K562 (cell line): Measurements from ENCODE around the gene CLIC1. TPM values are rescaled to one million over a fixed set of nuclear protein-coding genes. Genes with fewer than 3 reads are reported as not detected.

Experiments
- BRCA1 ChIP-seq, 2 experiments: fragments of 450-650 bp in 1 of 2; sonication (generic) in 1 of 2; formaldehyde crosslinking in 1 of 2; IDR thresholded peaks; 2 replicates each; pipeline versions ENCODE4 v1.5.0 to v1.6.1; 2017 to 2020; ENCODE audit warnings: mild to moderate bottlenecking in 1 of 2, missing genetic modification reagents in 1 of 2
- CAMTA2 ChIP-seq: fragments of 250-450 bp; sonication (Bioruptor Pico); conservative IDR thresholded peaks from 2 replicates; pipeline ENCODE4 v1.5.1; 2022
- FOXA1 ChIP-seq: fragments of 450-650 bp; IDR thresholded peaks from 2 replicates; pipeline ENCODE4 v1.6.1; 2016; ENCODE audit warnings: mild to moderate bottlenecking, borderline replicate concordance
- HDAC3 ChIP-seq: fragments of 450-650 bp; IDR thresholded peaks from 2 replicates; pipeline ENCODE4 v1.6.1; 2018; ENCODE audit warnings: borderline replicate concordance, mild to moderate bottlenecking, moderate library complexity; ENCODE audit not compliant: partially characterized antibody
- HDAC8 ChIP-seq: fragments of 450-650 bp; IDR thresholded peaks from 2 replicates; pipeline ENCODE4 v1.6.1; 2016; ENCODE audit warnings: mild to moderate bottlenecking, missing genetic modification characterization, moderate library complexity, missing compliant biosample characterization
- KAT2B ChIP-seq: IDR thresholded peaks from one replicate; pipeline ENCODE4 v1.6.1; 2012; ENCODE audit warnings: low read depth, mild to moderate bottlenecking, control low read depth, inconsistent platforms, low read length, moderate library complexity
- KLF10 ChIP-seq: fragments of 250-450 bp; sonication (Bioruptor Pico); IDR thresholded peaks from 2 replicates; pipeline ENCODE4 v1.6.1; 2021; ENCODE audit warnings: matching md5 sums
- MAFK ChIP-seq: IDR thresholded peaks from 2 replicates; pipeline ENCODE4 v1.6.1; 2011; ENCODE audit warnings: low read length, improper control_type of control experiment
- NCOA1 ChIP-seq: fragments of 450-650 bp; IDR thresholded peaks from 2 replicates; pipeline ENCODE4 v1.6.1; 2016; ENCODE audit warnings: low read depth
- PCBP1 ChIP-seq: fragments of 200-400 bp; formaldehyde crosslinking; IDR thresholded peaks from 2 replicates; pipeline ENCODE4 v1.6.1; 2018; ENCODE audit warnings: mild to moderate bottlenecking, low read depth, low read length; ENCODE audit not compliant: poor library complexity, severe bottlenecking
- POLR3A ChIP-seq: IDR thresholded peaks from 2 replicates; pipeline ENCODE4 v1.6.1; 2011; ENCODE audit warnings: borderline replicate concordance, mild to moderate bottlenecking, moderate library complexity; ENCODE audit not compliant: insufficient read length, insufficient read depth; ENCODE audit errors: extremely low read depth
- SAFB2 ChIP-seq: fragments of 200-400 bp; formaldehyde crosslinking; IDR thresholded peaks from 2 replicates; pipeline ENCODE4 v1.6.1; 2018; ENCODE audit warnings: borderline replicate concordance, low read length, low read depth, moderate library complexity; ENCODE audit not compliant: severe bottlenecking
- XRCC5 ChIP-seq: fragments of 200-400 bp; formaldehyde crosslinking; IDR thresholded peaks from 2 replicates; pipeline ENCODE4 v1.6.1; 2017; ENCODE audit warnings: low read depth, mild to moderate bottlenecking, low read length
- ZFP30 ChIP-seq: fragments of 250-450 bp; sonication (Bioruptor Pico); IDR thresholded peaks from 2 replicates; pipeline ENCODE4 v1.8.0; 2022; ENCODE audit warnings: moderate library complexity, mild to moderate bottlenecking, inconsistent platforms, borderline replicate concordance
- ZNF347 ChIP-seq: fragments of 450-650 bp; formaldehyde crosslinking; IDR thresholded peaks from 2 replicates; pipeline ENCODE4 v1.4.0; 2020; ENCODE audit warnings: low read depth, mild to moderate bottlenecking, moderate library complexity
- ZNF77 ChIP-seq: fragments of 250-450 bp; sonication (Bioruptor Pico); IDR thresholded peaks from 2 replicates; pipeline ENCODE4 v1.5.0; 2020
- ZSCAN32 ChIP-seq: fragments of 450-650 bp; formaldehyde crosslinking; IDR thresholded peaks from 2 replicates; pipeline ENCODE4 v1.4.0; 2020; ENCODE audit warnings: mild to moderate bottlenecking, moderate library complexity
- polyA plus RNA-seq, 8 experiments: library from polyadenylated mRNA; depleted of rRNA in 4 of 8; stranded (reverse) in 5 of 8; unstranded in 3 of 8; fragments of >200 nt; fragmentation: Nextera tagmentation in 2 of 8; fragmentation: Illumina TruSeq in 1 of 8; extraction: Ambion mirVana in 2 of 8; extraction: Trizol in 1 of 8; gene quantifications; 2 replicates each; pipeline versions ENCODE4 v1.2.1 to v1.2.3, GENCODE V29; 2011 to 2014; ENCODE audit warnings: inconsistent platforms in 1 of 8, missing spikeins in 1 of 8
- total RNA-seq, 7 experiments: library from RNA; depleted of rRNA in 6 of 7; stranded (reverse); fragments of >200 nt in 6 of 7; fragmentation: Illumina TruSeq in 2 of 7; extraction: Trizol in 2 of 7; gene quantifications; 2 replicates each; pipeline versions ENCODE4 v1.2.1 to v1.2.3, GENCODE V29; 2011 to 2021; ENCODE audit warnings: low replicate concordance in 1 of 7
- TF ChIP-seq, protein P1 (sequence below): fragments of 450-650 bp; IDR thresholded peaks from 2 replicates; pipeline ENCODE4 v1.6.1; 2017; ENCODE audit warnings: mild to moderate bottlenecking, moderate library complexity
- TF ChIP-seq, protein P2 (sequence below), 2 experiments: fragments of 450-650 bp in 1 of 2; sonication (generic) in 1 of 2; formaldehyde crosslinking in 1 of 2; IDR thresholded peaks in 1 of 2; conservative IDR thresholded peaks in 1 of 2; 2 replicates each; pipeline versions ENCODE4 v1.6.1 to v1.8.1; 2016 to 2023; ENCODE audit warnings: mild to moderate bottlenecking in 2 of 2, moderate library complexity in 2 of 2, inconsistent platforms in 1 of 2, missing genetic modification reagents in 1 of 2
- TF ChIP-seq, protein P3 (sequence below): IDR thresholded peaks from 3 replicates; pipeline ENCODE4 v1.6.1; 2011; ENCODE audit warnings: borderline replicate concordance, mild to moderate bottlenecking, moderate library complexity; ENCODE audit not compliant: insufficient read length; ENCODE audit errors: extremely low read depth
- TF ChIP-seq, protein P4 (sequence below): fragments of 450-650 bp; IDR thresholded peaks from one replicate; pipeline ENCODE4 v1.6.1; 2018; ENCODE audit warnings: mild to moderate bottlenecking, moderate library complexity; ENCODE audit not compliant: partially characterized antibody

CLIC1 gene
- total and polyA plus RNA-seq, 9 of the 15 experiments (the other 6 are each of a cell fraction or from before 2014, with no cell fraction given) = 1,267 to 2,419 (median 1,808) TPM

DNA sequence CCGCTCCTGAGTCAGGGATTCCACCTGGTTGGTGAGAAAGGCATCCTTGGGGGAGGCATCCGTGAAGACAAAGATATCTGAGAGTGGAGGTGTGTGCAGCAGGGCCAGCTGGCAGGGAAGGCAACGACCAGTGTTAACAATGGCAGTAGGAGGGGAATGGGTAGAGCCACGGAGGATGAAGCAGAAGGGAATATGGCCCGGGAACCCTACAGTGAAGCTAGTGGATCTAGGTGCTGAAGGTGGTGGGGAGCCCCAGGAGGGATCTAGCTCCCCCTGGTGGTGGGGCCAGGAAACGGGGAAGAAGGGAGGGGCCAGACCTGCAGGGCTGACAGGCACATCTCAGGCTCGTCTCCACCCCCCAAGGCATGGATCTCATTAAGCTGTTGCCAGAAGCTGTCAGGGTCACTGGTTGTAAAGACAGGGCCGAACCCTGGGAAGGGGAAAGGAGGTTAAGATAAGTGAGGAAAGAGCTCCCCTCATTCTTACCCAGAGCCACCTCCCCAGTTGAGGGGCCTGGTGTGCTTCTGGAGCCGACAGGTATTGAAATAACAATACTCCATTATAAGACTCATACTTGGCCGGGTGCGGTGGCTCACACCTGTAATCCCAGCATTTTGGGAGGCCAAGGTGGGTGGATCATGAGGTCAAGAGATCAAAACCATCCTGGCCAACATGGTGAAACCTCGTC is 33.5 kb upstream of the CLIC1 start (continued):
- no peak for TF ChIP-seq CAMTA2 (CRISPR knock-in tag)
- TF ChIP-seq ZNF77 (CRISPR knock-in tag) = no peak
- TF ChIP-seq, protein P1, sequence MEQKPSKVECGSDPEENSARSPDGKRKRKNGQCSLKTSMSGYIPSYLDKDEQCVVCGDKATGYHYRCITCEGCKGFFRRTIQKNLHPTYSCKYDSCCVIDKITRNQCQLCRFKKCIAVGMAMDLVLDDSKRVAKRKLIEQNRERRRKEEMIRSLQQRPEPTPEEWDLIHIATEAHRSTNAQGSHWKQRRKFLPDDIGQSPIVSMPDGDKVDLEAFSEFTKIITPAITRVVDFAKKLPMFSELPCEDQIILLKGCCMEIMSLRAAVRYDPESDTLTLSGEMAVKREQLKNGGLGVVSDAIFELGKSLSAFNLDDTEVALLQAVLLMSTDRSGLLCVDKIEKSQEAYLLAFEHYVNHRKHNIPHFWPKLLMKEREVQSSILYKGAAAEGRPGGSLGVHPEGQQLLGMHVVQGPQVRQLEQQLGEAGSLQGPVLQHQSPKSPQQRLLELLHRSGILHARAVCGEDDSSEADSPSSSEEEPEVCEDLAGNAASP = no peak
- TF ChIP-seq KAT2B = no peak
- TF ChIP-seq BRCA1 (IDR thresholded peaks at IDR 0.05) = no peak
- peak; percentile 63; the same call in 1 of the 2 replicates for TF ChIP-seq BRCA1 (CRISPR knock-in tag; IDR thresholded peaks at IDR 0.05)
- no peak for TF ChIP-seq MAFK
- TF ChIP-seq PCBP1 = no peak
- 0 out of 2 replicates have a peak, but pooled peaks have one; percentile 10 for TF ChIP-seq ZSCAN32 (CRISPR knock-in tag)
- no peak for TF ChIP-seq POLR3A
- TF ChIP-seq NCOA1 = no peak
- peak; percentile 99 for TF ChIP-seq XRCC5
- TF ChIP-seq ZNF347 (CRISPR knock-in tag) = no peak
- no peak for TF ChIP-seq HDAC8 (tag)
- no peak for TF ChIP-seq SAFB2
- TF ChIP-seq KLF10 = no peak
- TF ChIP-seq, protein P2, sequence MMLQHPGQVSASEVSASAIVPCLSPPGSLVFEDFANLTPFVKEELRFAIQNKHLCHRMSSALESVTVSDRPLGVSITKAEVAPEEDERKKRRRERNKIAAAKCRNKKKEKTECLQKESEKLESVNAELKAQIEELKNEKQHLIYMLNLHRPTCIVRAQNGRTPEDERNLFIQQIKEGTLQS (IDR thresholded peaks at IDR 0.05) = no peak
- TF ChIP-seq, protein P2 (CRISPR knock-in tag; conservative IDR thresholded peaks at IDR 0.05) = peak; percentile 69; the same call in 1 of the 2 replicates
- TF ChIP-seq, protein P3, sequence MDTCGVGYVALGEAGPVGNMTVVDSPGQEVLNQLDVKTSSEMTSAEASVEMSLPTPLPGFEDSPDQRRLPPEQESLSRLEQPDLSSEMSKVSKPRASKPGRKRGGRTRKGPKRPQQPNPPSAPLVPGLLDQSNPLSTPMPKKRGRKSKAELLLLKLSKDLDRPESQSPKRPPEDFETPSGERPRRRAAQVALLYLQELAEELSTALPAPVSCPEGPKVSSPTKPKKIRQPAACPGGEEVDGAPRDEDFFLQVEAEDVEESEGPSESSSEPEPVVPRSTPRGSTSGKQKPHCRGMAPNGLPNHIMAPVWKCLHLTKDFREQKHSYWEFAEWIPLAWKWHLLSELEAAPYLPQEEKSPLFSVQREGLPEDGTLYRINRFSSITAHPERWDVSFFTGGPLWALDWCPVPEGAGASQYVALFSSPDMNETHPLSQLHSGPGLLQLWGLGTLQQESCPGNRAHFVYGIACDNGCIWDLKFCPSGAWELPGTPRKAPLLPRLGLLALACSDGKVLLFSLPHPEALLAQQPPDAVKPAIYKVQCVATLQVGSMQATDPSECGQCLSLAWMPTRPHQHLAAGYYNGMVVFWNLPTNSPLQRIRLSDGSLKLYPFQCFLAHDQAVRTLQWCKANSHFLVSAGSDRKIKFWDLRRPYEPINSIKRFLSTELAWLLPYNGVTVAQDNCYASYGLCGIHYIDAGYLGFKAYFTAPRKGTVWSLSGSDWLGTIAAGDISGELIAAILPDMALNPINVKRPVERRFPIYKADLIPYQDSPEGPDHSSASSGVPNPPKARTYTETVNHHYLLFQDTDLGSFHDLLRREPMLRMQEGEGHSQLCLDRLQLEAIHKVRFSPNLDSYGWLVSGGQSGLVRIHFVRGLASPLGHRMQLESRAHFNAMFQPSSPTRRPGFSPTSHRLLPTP = no peak
- TF ChIP-seq FOXA1 = no peak
- TF ChIP-seq, protein P4, sequence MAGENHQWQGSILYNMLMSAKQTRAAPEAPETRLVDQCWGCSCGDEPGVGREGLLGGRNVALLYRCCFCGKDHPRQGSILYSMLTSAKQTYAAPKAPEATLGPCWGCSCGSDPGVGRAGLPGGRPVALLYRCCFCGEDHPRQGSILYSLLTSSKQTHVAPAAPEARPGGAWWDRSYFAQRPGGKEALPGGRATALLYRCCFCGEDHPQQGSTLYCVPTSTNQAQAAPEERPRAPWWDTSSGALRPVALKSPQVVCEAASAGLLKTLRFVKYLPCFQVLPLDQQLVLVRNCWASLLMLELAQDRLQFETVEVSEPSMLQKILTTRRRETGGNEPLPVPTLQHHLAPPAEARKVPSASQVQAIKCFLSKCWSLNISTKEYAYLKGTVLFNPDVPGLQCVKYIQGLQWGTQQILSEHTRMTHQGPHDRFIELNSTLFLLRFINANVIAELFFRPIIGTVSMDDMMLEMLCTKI = no peak
- TF ChIP-seq HDAC3 = no peak
- TF ChIP-seq ZFP30 (CRISPR knock-in tag) = no peak
